ENCODE measurements around the gene LGR4. TPM values are rescaled to one million over a fixed set of nuclear protein-coding genes. Genes with fewer than 3 reads are reported as not detected.

LGR4 gene
- total and polyA plus RNA-seq, 2 experiments from 2014 or later: 22.6 to 99.6 TPM

DNA sequence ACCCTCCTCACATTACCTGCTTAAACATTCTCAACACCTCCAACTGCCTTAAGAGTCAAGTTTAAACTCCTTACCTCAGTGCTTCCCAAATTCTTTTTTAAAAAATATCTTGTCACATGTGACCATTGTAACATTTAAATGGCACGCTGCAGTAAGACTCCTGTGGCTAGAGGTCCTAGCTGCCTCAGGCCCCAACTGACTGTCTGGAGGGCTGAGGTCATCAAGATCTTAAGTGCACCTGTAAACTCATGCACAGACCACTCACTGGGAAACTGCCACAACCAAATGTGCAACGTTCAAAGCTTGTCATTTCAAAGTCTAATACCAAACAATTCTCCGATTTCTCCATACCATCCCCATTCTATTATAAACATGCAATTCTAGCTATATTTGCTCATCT is 93.1 kb downstream of the LGR4 start (continued):
- TF ChIP-seq, protein P1, sequence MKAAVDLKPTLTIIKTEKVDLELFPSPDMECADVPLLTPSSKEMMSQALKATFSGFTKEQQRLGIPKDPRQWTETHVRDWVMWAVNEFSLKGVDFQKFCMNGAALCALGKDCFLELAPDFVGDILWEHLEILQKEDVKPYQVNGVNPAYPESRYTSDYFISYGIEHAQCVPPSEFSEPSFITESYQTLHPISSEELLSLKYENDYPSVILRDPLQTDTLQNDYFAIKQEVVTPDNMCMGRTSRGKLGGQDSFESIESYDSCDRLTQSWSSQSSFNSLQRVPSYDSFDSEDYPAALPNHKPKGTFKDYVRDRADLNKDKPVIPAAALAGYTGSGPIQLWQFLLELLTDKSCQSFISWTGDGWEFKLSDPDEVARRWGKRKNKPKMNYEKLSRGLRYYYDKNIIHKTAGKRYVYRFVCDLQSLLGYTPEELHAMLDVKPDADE (IDR thresholded peaks at IDR 0.05): no peak
- TF ChIP-seq CREB1 (CRISPR knock-in tag; IDR thresholded peaks at IDR 0.05; ENCODE audit: low read depth) (no peak), NANOG (IDR thresholded peaks at IDR 0.05; ENCODE audit: borderline replicate concordance) (no peak), JUNB (IDR thresholded peaks at IDR 0.05; ENCODE audit: unreplicated experiment) (no peak), EZH2phosphoT487 (IDR thresholded peaks at IDR 0.05; ENCODE audit: unreplicated experiment) (no peak), ZNF331 (CRISPR knock-in tag; IDR thresholded peaks at IDR 0.05; ENCODE audit: low read depth) (no peak), ZNF114 (CRISPR knock-in tag; IDR thresholded peaks at IDR 0.05) (no peak), EZH2 (IDR thresholded peaks at IDR 0.05; ENCODE audit: low read depth, unreplicated experiment) (no peak)
- TF ChIP-seq, protein P2, sequence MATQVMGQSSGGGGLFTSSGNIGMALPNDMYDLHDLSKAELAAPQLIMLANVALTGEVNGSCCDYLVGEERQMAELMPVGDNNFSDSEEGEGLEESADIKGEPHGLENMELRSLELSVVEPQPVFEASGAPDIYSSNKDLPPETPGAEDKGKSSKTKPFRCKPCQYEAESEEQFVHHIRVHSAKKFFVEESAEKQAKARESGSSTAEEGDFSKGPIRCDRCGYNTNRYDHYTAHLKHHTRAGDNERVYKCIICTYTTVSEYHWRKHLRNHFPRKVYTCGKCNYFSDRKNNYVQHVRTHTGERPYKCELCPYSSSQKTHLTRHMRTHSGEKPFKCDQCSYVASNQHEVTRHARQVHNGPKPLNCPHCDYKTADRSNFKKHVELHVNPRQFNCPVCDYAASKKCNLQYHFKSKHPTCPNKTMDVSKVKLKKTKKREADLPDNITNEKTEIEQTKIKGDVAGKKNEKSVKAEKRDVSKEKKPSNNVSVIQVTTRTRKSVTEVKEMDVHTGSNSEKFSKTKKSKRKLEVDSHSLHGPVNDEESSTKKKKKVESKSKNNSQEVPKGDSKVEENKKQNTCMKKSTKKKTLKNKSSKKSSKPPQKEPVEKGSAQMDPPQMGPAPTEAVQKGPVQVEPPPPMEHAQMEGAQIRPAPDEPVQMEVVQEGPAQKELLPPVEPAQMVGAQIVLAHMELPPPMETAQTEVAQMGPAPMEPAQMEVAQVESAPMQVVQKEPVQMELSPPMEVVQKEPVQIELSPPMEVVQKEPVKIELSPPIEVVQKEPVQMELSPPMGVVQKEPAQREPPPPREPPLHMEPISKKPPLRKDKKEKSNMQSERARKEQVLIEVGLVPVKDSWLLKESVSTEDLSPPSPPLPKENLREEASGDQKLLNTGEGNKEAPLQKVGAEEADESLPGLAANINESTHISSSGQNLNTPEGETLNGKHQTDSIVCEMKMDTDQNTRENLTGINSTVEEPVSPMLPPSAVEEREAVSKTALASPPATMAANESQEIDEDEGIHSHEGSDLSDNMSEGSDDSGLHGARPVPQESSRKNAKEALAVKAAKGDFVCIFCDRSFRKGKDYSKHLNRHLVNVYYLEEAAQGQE (IDR thresholded peaks at IDR 0.05; ENCODE audit: unreplicated experiment): no peak

DNA sequence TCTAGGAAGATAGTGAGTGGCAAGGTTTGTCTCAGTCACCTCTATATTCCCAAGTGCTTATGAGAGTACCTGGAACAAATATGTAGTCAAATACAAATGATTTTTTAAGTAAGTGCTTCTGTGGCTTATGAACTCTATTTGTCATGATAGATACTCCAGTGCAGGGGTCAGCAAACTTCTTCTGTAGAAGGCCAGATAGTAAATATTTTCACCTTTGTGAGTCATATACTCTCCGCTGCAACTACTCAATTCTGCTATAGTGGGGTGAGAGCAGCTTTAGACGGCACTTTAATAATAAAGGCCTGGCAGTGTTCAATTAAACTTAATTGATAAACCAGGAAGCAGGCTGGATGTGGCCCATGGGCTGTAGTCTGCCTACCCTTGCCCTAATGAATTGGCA is 97.2 kb downstream of the LGR4 start:
- DNase-seq (ENCODE audit: low spot score) (no peak), ATAC-seq (no peak)
- Mint-ChIP-seq H3K4me1 (0 out of 3 replicates have a peak, but pooled peaks cover 2% of the 10 kb centered on the region), H3K27ac (no peak overlapping the region), H3K9me3 (no peaks in the 10 kb centered on the region), H3K27me3 (ENCODE audit: insufficient read depth, low read depth, poor library complexity) (no peaks in the 10 kb centered on the region), H3K4me3 (no peak overlapping the region), H3K36me3 (ENCODE audit: low read depth) (peaks cover 41% of the 10 kb centered on the region)
- Histone ChIP-seq H3K4me2 (no peak overlapping the region), H3K36me3 (ENCODE audit: insufficient read depth) (peaks cover 48% of the 10 kb centered on the region), H3K4me3 (no peak overlapping the region), H3K27ac (ENCODE audit: low read depth) (no peak overlapping the region), H3K4me1 (ENCODE audit: insufficient read depth) (peaks cover 14% of the 10 kb centered on the region), H3F3A (replicated peaks; ENCODE audit: low read depth) (no peaks in the 10 kb centered on the region), H4K20me1 (replicated peaks; ENCODE audit: insufficient read depth) (peaks cover 4% of the 10 kb centered on the region), H2AFZ (no peak overlapping the region), H3K9me2 (ENCODE audit: insufficient read depth) (no peaks in the 10 kb centered on the region), H3K27me3 (ENCODE audit: insufficient read depth) (no peaks in the 10 kb centered on the region), H3K79me2 (replicated peaks; ENCODE audit: insufficient read depth) (no peaks in the 10 kb centered on the region)
- TF ChIP-seq, protein P1 (IDR thresholded peaks at IDR 0.05): no peak

All from GM23338 (cell line).